K562 (cell line): ENCODE measurements around the gene LRP1. TPM values are rescaled to one million over a fixed set of nuclear protein-coding genes. Genes with fewer than 3 reads are reported as not detected.

Experiments
- ATAC-seq: fragments of 200-7000 bp; cut with Tn5 transposase; 3 replicates; pipeline ENCODE4 v1.9.1; 2020; ENCODE audit warnings: moderate library complexity
- BruUV-seq: library from RNA; stranded (reverse); fragments of 400-500 nt; replicated peaks from 2 replicates; lab custom pipeline; 2021; lab: Mats Ljungman, UMichigan
- CTCF ChIA-PET: fragments of 300-600 bp; formaldehyde crosslinking; extraction: SDS; loops from one replicate; lab custom pipeline; 2021; ENCODE audit warnings: low intra/inter-chr PET ratio; lab: Yijun Ruan, JAX
- POLR2A ChIA-PET: fragments of 300-600, 350-650 bp; sonication (Branson Sonifier 250); formaldehyde crosslinking; extraction: SDS; loops from one replicate; lab custom pipeline; 2021; ENCODE audit warnings: antibody characterized with exemption, inconsistent platforms; lab: Yijun Ruan, JAX
- DNase-seq, 4 experiments: peaks; one replicate each; pipeline versions ENCODE4 v3.0.0 to v3.0.0-alpha.2; 2011 to 2018; ENCODE audit warnings: low spot score in 3 of 4, mixed read lengths in 3 of 4; ENCODE audit errors: extremely low read depth in 1 of 4
- FAIRE-seq: peaks from 2 replicates; lab custom pipeline; 2011; peaks lifted over from hg19 to GRCh38; lab: Jason Lieb, UNC
- H2AFZ ChIP-seq: 2 replicates; pipeline ENCODE4 v1.6.0; 2011; ENCODE audit warnings: low read depth, low read length, control low read depth, inconsistent platforms
- H3K27ac ChIP-seq: fragments of 200-600 bp; 3 replicates; pipeline ENCODE4 v1.8.0; 2011; ENCODE audit warnings: low read depth, mild to moderate bottlenecking, control low read depth, inconsistent platforms, low read length, moderate library complexity, mixed read lengths; ENCODE audit errors: extremely low read depth
- H3K27me3 ChIP-seq, 2 experiments: fragments of 300-600 bp in 1 of 2; 2 replicates in 1 of 2; 3 replicates in 1 of 2; pipeline versions ENCODE4 v1.6.0 to v1.8.0; 2011; ENCODE audit warnings: inconsistent platforms in 2 of 2, low read length in 2 of 2, mild to moderate bottlenecking in 1 of 2, mixed read lengths in 1 of 2, moderate library complexity in 1 of 2; ENCODE audit not compliant: control insufficient read depth in 2 of 2, insufficient read depth in 2 of 2
- H3K36me3 ChIP-seq: fragments of 300-600 bp; 3 replicates; pipeline ENCODE4 v1.8.0; 2011; ENCODE audit warnings: mild to moderate bottlenecking, low read length, inconsistent platforms; ENCODE audit not compliant: control insufficient read depth, insufficient read depth
- H3K4me1 ChIP-seq, 2 experiments: fragments of 200-600 bp in 1 of 2; replicated peaks in 1 of 2; 2 replicates in 1 of 2; 3 replicates in 1 of 2; pipeline versions ENCODE4 v1.5.1 to v1.8.0; 2011; ENCODE audit warnings: inconsistent platforms in 2 of 2, low read length in 2 of 2, mild to moderate bottlenecking in 1 of 2, mixed read lengths in 1 of 2, moderate library complexity in 1 of 2; ENCODE audit not compliant: control insufficient read depth in 2 of 2, insufficient read depth in 2 of 2
- H3K4me2 ChIP-seq: 2 replicates; pipeline ENCODE4 v1.6.1; 2011; ENCODE audit warnings: low read length, control low read depth, inconsistent platforms, mixed read lengths; ENCODE audit not compliant: insufficient read depth
- H3K4me3 ChIP-seq: fragments of 200-600 bp; sonication (generic), shearing (Covaris generic); 2 replicates; pipeline ENCODE4 v1.5.1; 2016; ENCODE audit warnings: control low read depth, inconsistent platforms
- H3K79me2 ChIP-seq: fragments of 200-600 bp; 3 replicates; pipeline ENCODE4 v1.8.0; 2011; ENCODE audit warnings: low read length, inconsistent platforms; ENCODE audit not compliant: control insufficient read depth, insufficient read depth
- H3K9ac ChIP-seq, 2 experiments: 2 replicates each; pipeline versions ENCODE4 v1.6.0 to v1.6.1; 2011; ENCODE audit warnings: low read depth in 2 of 2, low read length in 2 of 2, control low read depth in 1 of 2, inconsistent platforms in 1 of 2, mild to moderate bottlenecking in 1 of 2, mixed read lengths in 1 of 2; ENCODE audit not compliant: insufficient read depth in 1 of 2
- H3K9me1 ChIP-seq: one replicate; pipeline ENCODE4 v1.6.0; 2011; ENCODE audit warnings: inconsistent platforms, mild to moderate bottlenecking, low read length, moderate library complexity; ENCODE audit not compliant: control insufficient read depth, insufficient read depth
- H3K9me3 ChIP-seq: replicated peaks from 2 replicates; pipeline ENCODE4 v1.5.1; 2011; ENCODE audit warnings: low read depth, low read length, inconsistent platforms; ENCODE audit not compliant: control insufficient read depth, insufficient read depth
- H4K20me1 ChIP-seq: replicated peaks from 2 replicates; pipeline ENCODE4 v1.6.1; 2011; ENCODE audit warnings: low read length, inconsistent platforms, mixed read lengths; ENCODE audit not compliant: control insufficient read depth, insufficient read depth
- CEBPB ChIP-seq: fragments of 450-650 bp; IDR thresholded peaks from 2 replicates; pipeline ENCODE4 v1.6.1; 2016; ENCODE audit warnings: missing genetic modification characterization, missing compliant biosample characterization
- ELF1 ChIP-seq: fragments of 200-800 bp; sonication (Bioruptor generic); IDR thresholded peaks from 2 replicates; pipeline ENCODE4 v1.6.1; 2016; ENCODE audit warnings: missing genetic modification characterization, missing compliant biosample characterization
- ELF2 ChIP-seq: fragments of 250-450 bp; sonication (Bioruptor Pico); IDR thresholded peaks from 2 replicates; pipeline ENCODE4 v1.5.0; 2021; ENCODE audit warnings: mild to moderate bottlenecking
- ELF4 ChIP-seq: fragments of 450-650 bp; formaldehyde crosslinking; IDR thresholded peaks from 2 replicates; pipeline ENCODE4 v1.4.0; 2022; ENCODE audit warnings: missing genetic modification characterization
- GABPA ChIP-seq: fragments of 200-800 bp; sonication (Bioruptor generic); conservative IDR thresholded peaks from 2 replicates; pipeline ENCODE4 v1.6.1; 2016; ENCODE audit warnings: low read depth, missing genetic modification characterization, missing compliant biosample characterization
- HDGF ChIP-seq: fragments of 450-650 bp; IDR thresholded peaks from 2 replicates; pipeline ENCODE4 v1.6.1; 2016
- HMG20B ChIP-seq: fragments of 250-450 bp; sonication (Bioruptor Pico); IDR thresholded peaks from 2 replicates; pipeline ENCODE4 v1.5.0; 2021; ENCODE audit warnings: mild to moderate bottlenecking
- NFRKB ChIP-seq: fragments of 450-650 bp; IDR thresholded peaks from 2 replicates; pipeline ENCODE4 v1.6.1; 2016; ENCODE audit warnings: low read depth
- PHTF2 ChIP-seq: fragments of 250-450 bp; sonication (Bioruptor Pico); IDR thresholded peaks from 2 replicates; pipeline ENCODE4 v1.5.0; 2021; ENCODE audit warnings: mild to moderate bottlenecking
- POLR2A ChIP-seq: fragments of 450-650 bp; conservative IDR thresholded peaks from 2 replicates; pipeline ENCODE4 v1.6.1; 2016
- PTBP1 ChIP-seq: fragments of 200-400 bp; formaldehyde crosslinking; IDR thresholded peaks from 2 replicates; pipeline ENCODE4 v1.6.1; 2017; ENCODE audit warnings: low read depth, low read length
- SMARCC2 ChIP-seq: fragments of 450-650 bp; IDR thresholded peaks from 2 replicates; pipeline ENCODE4 v1.6.1; 2017; ENCODE audit warnings: antibody characterized with exemption, moderate library complexity, mild to moderate bottlenecking, low read depth
- SRF ChIP-seq, 2 experiments: fragments of 250-450, 450-650 bp in 1 of 2; sonication (Bioruptor Pico) in 1 of 2; sonication (generic) in 1 of 2; formaldehyde crosslinking; IDR thresholded peaks; 2 replicates each; pipeline versions ENCODE4 v1.5.0 to v1.5.1; 2020 to 2022; ENCODE audit warnings: mild to moderate bottlenecking in 1 of 2, missing genetic modification reagents in 1 of 2
- ZNF263 ChIP-seq: sonication (generic); formaldehyde crosslinking; IDR thresholded peaks from 2 replicates; pipeline ENCODE4 v1.8.0; 2022; ENCODE audit warnings: mild to moderate bottlenecking, missing genetic modification reagents, borderline replicate concordance
- WGBS: fragments of 100-300 bp; shearing (Covaris generic); methylation state at CpG from one replicate; pipeline ENCODE4 v1.1.6; 2016; ENCODE audit warnings: low coverage, mixed read lengths; ENCODE audit not compliant: insufficient coverage; ENCODE audit errors: missing lambda C conversion rate; 5-methylcytosine and 5-hydroxymethylcytosine counted together
- in situ Hi-C: fragments of 300-500 bp; cut with MboI; formaldehyde crosslinking; loops from 4 replicates; pipeline ENCODE4 v1.15.0; 2018; ENCODE audit warnings: inconsistent platforms, mixed read lengths
- intact Hi-C: fragments of 100-400 bp; cut with micrococcal nuclease; formaldehyde crosslinking; loops from 2 replicates; pipeline ENCODE4 v1.14.2; 2022
- polyA plus RNA-seq, 8 experiments: library from polyadenylated mRNA; depleted of rRNA in 4 of 8; stranded (reverse) in 5 of 8; unstranded in 3 of 8; fragments of >200 nt; fragmentation: Nextera tagmentation in 2 of 8; fragmentation: Illumina TruSeq in 1 of 8; extraction: Ambion mirVana in 2 of 8; extraction: Trizol in 1 of 8; gene quantifications; 2 replicates each; pipeline versions ENCODE4 v1.2.1 to v1.2.3, GENCODE V29; 2011 to 2014; ENCODE audit warnings: inconsistent platforms in 1 of 8, missing spikeins in 1 of 8
- total RNA-seq, 7 experiments: library from RNA; depleted of rRNA in 6 of 7; stranded (reverse); fragments of >200 nt in 6 of 7; fragmentation: Illumina TruSeq in 2 of 7; extraction: Trizol in 2 of 7; gene quantifications; 2 replicates each; pipeline versions ENCODE4 v1.2.1 to v1.2.3, GENCODE V29; 2011 to 2021; ENCODE audit warnings: low replicate concordance in 1 of 7
- TF ChIP-seq, protein P1 (sequence below), 2 experiments: IDR thresholded peaks in 1 of 2; conservative IDR thresholded peaks in 1 of 2; 2 replicates each; pipeline ENCODE4 v1.6.1; 2016; ENCODE audit warnings: low read depth in 2 of 2, mild to moderate bottlenecking in 1 of 2, missing compliant biosample characterization in 1 of 2, missing genetic modification characterization in 1 of 2, moderate library complexity in 1 of 2
- TF ChIP-seq, protein P2 (sequence below): sonication (generic); formaldehyde crosslinking; IDR thresholded peaks from 2 replicates; pipeline ENCODE4 v1.8.0; 2022; ENCODE audit warnings: missing genetic modification reagents, mild to moderate bottlenecking, borderline replicate concordance

LRP1 gene
- total and polyA plus RNA-seq, 9 of the 15 experiments (the other 6 are each of a cell fraction or from before 2014, with no cell fraction given), result 0.04 to 0.64 (median 0.19) TPM; not detected in 2

DNA sequence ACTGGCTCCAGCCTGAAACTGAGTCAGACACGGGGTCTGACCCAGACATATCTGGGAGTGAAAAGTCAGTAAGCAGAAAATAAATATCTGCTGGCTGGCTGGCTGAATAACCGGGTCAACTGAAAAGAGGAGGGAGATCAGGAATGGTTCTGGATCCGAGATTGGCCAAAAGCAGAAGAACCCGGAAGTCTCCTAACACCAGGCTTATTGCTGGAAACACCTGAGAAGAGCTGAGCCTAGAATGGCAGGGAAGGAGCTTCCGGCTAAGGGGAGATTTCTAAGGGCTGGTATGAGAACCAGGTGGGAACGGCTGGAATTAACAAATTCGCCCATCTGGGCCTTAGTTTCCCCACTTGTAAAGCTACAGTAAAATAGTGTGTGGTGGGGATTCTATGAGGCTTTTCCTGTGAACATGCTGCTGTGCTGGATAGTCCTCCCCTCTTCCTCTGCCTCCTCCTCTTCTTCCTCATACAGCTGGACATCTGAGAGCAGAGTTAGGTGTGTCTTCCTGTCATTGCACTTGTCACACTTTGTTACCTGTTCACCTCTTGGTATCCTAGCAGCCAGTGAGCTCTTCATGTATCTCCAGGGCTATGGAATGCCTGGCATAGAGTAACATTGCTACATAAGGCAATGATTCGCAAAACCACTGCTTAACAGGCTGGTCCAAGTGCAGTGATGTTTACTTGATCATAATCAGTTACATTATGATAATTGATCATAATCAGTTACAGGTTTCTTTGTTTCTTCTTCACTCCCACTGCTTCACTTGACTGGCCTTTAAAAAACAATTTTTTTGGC, 99.2 kb downstream of the LRP1 start:
- Histone ChIP-seq H4K20me1 (peaks cover 12% of the 10 kb centered on the region), H3K9ac (peak overlapping the region; percentile 59 to 87), H3K4me2 (peak overlapping the region; percentile 69), H3K27me3 (no peaks in the 10 kb centered on the region), H2AFZ (peak overlapping the region; percentile 81), H3K4me1 (peaks cover 39 to 60% of the 10 kb centered on the region in 2 experiments), H3K79me2 (peaks cover 28% of the 10 kb centered on the region)
- in situ Hi-C loops, result no loop called here
- no TSS peak for BruUV-seq
- POLR2A ChIA-PET, result interaction anchor here (0.7 to 1.5 kb wide), 7 partner anchors 8 to 162 kb away, joined by 3 to 8 read pairs (median 3); a partner anchor contains a TSS
- no peak for ATAC-seq
- no peak for FAIRE-seq
- TF ChIP-seq ELF4 (CRISPR knock-in tag) (0 out of 2 replicates have a peak, but pooled peaks have one; percentile 27), PTBP1 (no peak), ELF1 (tag) (no peak), HMG20B (no peak), CEBPB (tag) (no peak), SMARCC2 (no peak), ZNF263 (CRISPR knock-in tag) (peak; percentile 77; the same call in 1 of the 2 replicates), POLR2A (no peak), PHTF2 (CRISPR knock-in tag) (no peak), NFRKB (no peak), GABPA (tag) (no peak), HDGF (no peak), SRF (CRISPR knock-in tag; IDR thresholded peaks at IDR 0.05) (no peak), ELF2 (CRISPR knock-in tag) (no peak)
- TF ChIP-seq, protein P1, sequence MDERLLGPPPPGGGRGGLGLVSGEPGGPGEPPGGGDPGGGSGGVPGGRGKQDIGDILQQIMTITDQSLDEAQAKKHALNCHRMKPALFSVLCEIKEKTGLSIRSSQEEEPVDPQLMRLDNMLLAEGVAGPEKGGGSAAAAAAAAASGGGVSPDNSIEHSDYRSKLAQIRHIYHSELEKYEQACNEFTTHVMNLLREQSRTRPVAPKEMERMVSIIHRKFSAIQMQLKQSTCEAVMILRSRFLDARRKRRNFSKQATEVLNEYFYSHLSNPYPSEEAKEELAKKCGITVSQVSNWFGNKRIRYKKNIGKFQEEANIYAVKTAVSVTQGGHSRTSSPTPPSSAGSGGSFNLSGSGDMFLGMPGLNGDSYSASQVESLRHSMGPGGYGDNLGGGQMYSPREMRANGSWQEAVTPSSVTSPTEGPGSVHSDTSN (CRISPR knock-in tag; IDR thresholded peaks at IDR 0.05; ENCODE audit: low read depth), result no peak
- TF ChIP-seq, protein P1 (tag; conservative IDR thresholded peaks at IDR 0.05; ENCODE audit: low read depth), result no peak
- TF ChIP-seq, protein P2, sequence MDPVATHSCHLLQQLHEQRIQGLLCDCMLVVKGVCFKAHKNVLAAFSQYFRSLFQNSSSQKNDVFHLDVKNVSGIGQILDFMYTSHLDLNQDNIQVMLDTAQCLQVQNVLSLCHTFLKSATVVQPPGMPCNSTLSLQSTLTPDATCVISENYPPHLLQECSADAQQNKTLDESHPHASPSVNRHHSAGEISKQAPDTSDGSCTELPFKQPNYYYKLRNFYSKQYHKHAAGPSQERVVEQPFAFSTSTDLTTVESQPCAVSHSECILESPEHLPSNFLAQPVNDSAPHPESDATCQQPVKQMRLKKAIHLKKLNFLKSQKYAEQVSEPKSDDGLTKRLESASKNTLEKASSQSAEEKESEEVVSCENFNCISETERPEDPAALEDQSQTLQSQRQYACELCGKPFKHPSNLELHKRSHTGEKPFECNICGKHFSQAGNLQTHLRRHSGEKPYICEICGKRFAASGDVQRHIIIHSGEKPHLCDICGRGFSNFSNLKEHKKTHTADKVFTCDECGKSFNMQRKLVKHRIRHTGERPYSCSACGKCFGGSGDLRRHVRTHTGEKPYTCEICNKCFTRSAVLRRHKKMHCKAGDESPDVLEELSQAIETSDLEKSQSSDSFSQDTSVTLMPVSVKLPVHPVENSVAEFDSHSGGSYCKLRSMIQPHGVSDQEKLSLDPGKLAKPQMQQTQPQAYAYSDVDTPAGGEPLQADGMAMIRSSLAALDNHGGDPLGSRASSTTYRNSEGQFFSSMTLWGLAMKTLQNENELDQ (CRISPR knock-in tag), result no peak
- TF ChIP-seq, all 486 proteins: peak for 2
- Histone ChIP-seq H3K9me1 (peaks cover 7% of the 10 kb centered on the region), H3K27ac (peak overlapping the region; percentile 39; the same call in 1 of the 3 replicates), H3K4me3 (peak overlapping the region; percentile 17; the same call in 1 of the 2 replicates), H3K36me3 (peaks cover 20% of the 10 kb centered on the region; the same call in 2 of the 3 replicates), H3K9me3 (no peaks in the 10 kb centered on the region)
- DNase-seq, result no peak
- CTCF ChIA-PET, result no interaction called here
- intact Hi-C loops, result no loop called here
- 40% methylated on average over 8 of the region's 8 CpGs for WGBS
